Measurements from ENCODE around the gene DUS4L.

- TF ChIP-seq MXI1 (conservative IDR thresholded peaks at IDR 0.05; ENCODE audit: poor library complexity, severe bottlenecking) (no peak), CTCF (IDR thresholded peaks at IDR 0.05; ENCODE audit: poor library complexity, severe bottlenecking) (no peak), EP300 (conservative IDR thresholded peaks at IDR 0.05; ENCODE audit: poor library complexity, severe bottlenecking) (no peak), TAF1 (IDR thresholded peaks at IDR 0.05; ENCODE audit: low read depth) (no peak), POLR2AphosphoS5 (IDR thresholded peaks at IDR 0.05) (no peak), EZH2 (IDR thresholded peaks at IDR 0.05; ENCODE audit: borderline replicate concordance, insufficient read depth, low read length, poor library complexity, severe bottlenecking) (no peak), SMC3 (conservative IDR thresholded peaks at IDR 0.05; ENCODE audit: poor library complexity) (no peak), REST (IDR thresholded peaks at IDR 0.05; ENCODE audit: borderline replicate concordance) (no peak), RAD21 (conservative IDR thresholded peaks at IDR 0.05) (no peak)
Observed at GRCh38 chr7:107610323-107610722, 46.6 kb downstream of the DUS4L start.

All from neural cell (in vitro differentiated cells).